ENCODE data around the gene ALK. TPM values are rescaled to one million over a fixed set of nuclear protein-coding genes. Genes with fewer than 3 reads are reported as not detected.
"Not testable (repeated sequence)": the region's sequence is repeated elsewhere in the genome, so short reads cannot be mapped to it uniquely, and the experiment has no call there.

Gene ALK
- polyA plus RNA-seq, 1 experiment = not detected

GRCh38 chr2:29249666-29250253 is 671.6 kb downstream of the ALK start:
- no peak for DNase-seq (ENCODE audit: low read depth, low spot score)
- Histone ChIP-seq H3K27me3 (ENCODE audit: control insufficient read depth, insufficient read depth, low read length) (peaks cover 6% of the 10 kb centered on the region), H3K27ac (ENCODE audit: low read depth, low read length) (no peak overlapping the region), H3K4me3 (ENCODE audit: low read depth, low read length) (no peak overlapping the region), H3K9me3 (ENCODE audit: control insufficient read depth, insufficient read depth, low read length) (no peaks in the 10 kb centered on the region)
- POLR2A ChIA-PET = no interaction called here
- TF ChIP-seq CTCF (IDR thresholded peaks at IDR 0.05; ENCODE audit: low read depth, low read length) = no peak
- CTCF ChIA-PET = no interaction called here

GRCh38 chr2:29247336-29247914 is 674.0 kb downstream of the ALK start:
- CTCF ChIA-PET = no interaction called here
- POLR2A ChIA-PET = no interaction called here
- no peak for DNase-seq (ENCODE audit: low read depth, low spot score)
- Histone ChIP-seq H3K9me3 (ENCODE audit: control insufficient read depth, insufficient read depth, low read length) (no peaks in the 10 kb centered on the region), H3K27ac (ENCODE audit: low read depth, low read length) (no peak overlapping the region), H3K27me3 (ENCODE audit: control insufficient read depth, insufficient read depth, low read length) (peaks cover 13% of the 10 kb centered on the region), H3K4me3 (ENCODE audit: low read depth, low read length) (no peak overlapping the region)
- TF ChIP-seq CTCF (IDR thresholded peaks at IDR 0.05; ENCODE audit: low read depth, low read length) = no peak

- Histone ChIP-seq H3K9me3 (ENCODE audit: control insufficient read depth, insufficient read depth, low read length) (no peaks in the 10 kb centered on the region), H3K27me3 (ENCODE audit: control insufficient read depth, insufficient read depth, low read length) (peaks cover 14% of the 10 kb centered on the region), H3K27ac (ENCODE audit: low read depth, low read length) (no peak overlapping the region), H3K4me3 (ENCODE audit: low read depth, low read length) (no peak overlapping the region)
- CTCF ChIA-PET = interaction anchor here (0.7 kb wide), 1 partner anchor 593 kb away, joined by 3 read pairs; no protein-coding TSS in a partner anchor
- DNase-seq (ENCODE audit: low read depth, low spot score) = no peak
- POLR2A ChIA-PET = no interaction called here
- no peak for TF ChIP-seq CTCF (IDR thresholded peaks at IDR 0.05; ENCODE audit: low read depth, low read length)
Measured at GRCh38 chr2:29246383-29247300, 674.7 kb downstream of the ALK start.

GRCh38 chr2:29245742-29246382 is 675.5 kb downstream of the ALK start:
- DNase-seq (ENCODE audit: low read depth, low spot score) = no peak
- Histone ChIP-seq H3K4me3 (ENCODE audit: low read depth, low read length) (no peak overlapping the region), H3K9me3 (ENCODE audit: control insufficient read depth, insufficient read depth, low read length) (no peaks in the 10 kb centered on the region), H3K27me3 (ENCODE audit: control insufficient read depth, insufficient read depth, low read length) (peaks cover 14% of the 10 kb centered on the region), H3K27ac (ENCODE audit: low read depth, low read length) (no peak overlapping the region)
- CTCF ChIA-PET = interaction anchor here (0.7 kb wide), 1 partner anchor 594 kb away, joined by 3 read pairs; no protein-coding TSS in a partner anchor
- POLR2A ChIA-PET = no interaction called here
- TF ChIP-seq CTCF (IDR thresholded peaks at IDR 0.05; ENCODE audit: low read depth, low read length) = no peak

GRCh38 chr2:29245035-29245741 is 676.2 kb downstream of the ALK start:
- H3K4me3 ChIP-seq (ENCODE audit: low read depth, low read length); CTCF ChIA-PET; POLR2A ChIA-PET; H3K27ac ChIP-seq (ENCODE audit: low read depth, low read length); DNase-seq (ENCODE audit: low read depth, low spot score); H3K9me3 ChIP-seq (ENCODE audit: control insufficient read depth, insufficient read depth, low read length): not testable (repeated sequence)
- peaks cover 17% of the 10 kb centered on the region for H3K27me3 ChIP-seq (ENCODE audit: control insufficient read depth, insufficient read depth, low read length)
